GM12874 (cell line): ENCODE data around the gene TGFBR3.

ENCODE experiments used
- CTCF ChIP-seq: IDR thresholded peaks from 2 replicates; pipeline ENCODE4 v1.5.1; 2011; ENCODE audit warnings: low read depth, mild to moderate bottlenecking, control low read depth, low read length, moderate library complexity; ENCODE audit not compliant: insufficient read depth

Gene TGFBR3

GRCh38 chr1:91718877-91719276, 167.1 kb downstream of the TGFBR3 start:
- no peak for TF ChIP-seq CTCF

DNA sequence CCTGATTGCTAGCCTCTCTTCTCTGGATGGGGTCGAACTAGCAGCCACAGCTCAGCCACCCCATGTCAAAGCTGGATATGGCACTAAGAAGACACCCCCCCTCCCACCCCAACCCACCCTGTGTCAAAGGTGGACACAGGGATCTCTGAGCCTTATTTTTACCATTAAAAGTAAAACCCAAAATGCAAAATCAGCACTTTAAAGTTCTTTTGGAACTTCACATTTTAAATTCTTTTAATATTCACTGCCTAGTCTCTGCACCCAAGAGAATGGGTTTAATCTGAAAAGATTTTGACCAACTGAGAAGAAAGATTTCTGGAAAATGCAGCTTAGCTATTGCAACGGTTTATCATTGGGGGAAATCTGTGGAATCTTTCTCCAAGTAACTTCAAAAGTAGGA, 167.6 kb downstream of the TGFBR3 start:
- no peak for TF ChIP-seq CTCF

GRCh38 chr1:91717839-91718238, 168.1 kb downstream of the TGFBR3 start:
- TF ChIP-seq CTCF = no peak

DNA sequence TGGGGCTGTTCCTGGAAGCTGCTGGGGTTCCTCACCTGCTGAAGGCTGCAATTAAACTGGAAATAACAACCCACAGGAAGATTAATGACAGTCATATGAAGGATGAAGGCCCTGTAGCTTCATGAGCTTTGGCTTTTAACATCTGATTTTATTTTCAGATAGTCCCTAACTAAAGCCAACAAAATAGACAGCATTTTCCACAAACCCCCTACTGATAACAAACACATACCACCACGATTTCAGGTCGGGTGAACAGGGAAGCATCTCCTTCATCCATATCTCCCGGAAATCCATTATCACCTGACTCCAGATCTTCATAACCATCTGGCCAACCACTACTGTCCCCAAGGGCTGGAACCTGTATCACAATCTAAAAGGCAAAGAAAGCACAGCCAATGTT, 169.6 kb downstream of the TGFBR3 start:
- TF ChIP-seq CTCF = no peak

- TF ChIP-seq CTCF = no peak
Observed at GRCh38 chr1:91715416-91716000, 170.4 kb downstream of the TGFBR3 start.

DNA sequence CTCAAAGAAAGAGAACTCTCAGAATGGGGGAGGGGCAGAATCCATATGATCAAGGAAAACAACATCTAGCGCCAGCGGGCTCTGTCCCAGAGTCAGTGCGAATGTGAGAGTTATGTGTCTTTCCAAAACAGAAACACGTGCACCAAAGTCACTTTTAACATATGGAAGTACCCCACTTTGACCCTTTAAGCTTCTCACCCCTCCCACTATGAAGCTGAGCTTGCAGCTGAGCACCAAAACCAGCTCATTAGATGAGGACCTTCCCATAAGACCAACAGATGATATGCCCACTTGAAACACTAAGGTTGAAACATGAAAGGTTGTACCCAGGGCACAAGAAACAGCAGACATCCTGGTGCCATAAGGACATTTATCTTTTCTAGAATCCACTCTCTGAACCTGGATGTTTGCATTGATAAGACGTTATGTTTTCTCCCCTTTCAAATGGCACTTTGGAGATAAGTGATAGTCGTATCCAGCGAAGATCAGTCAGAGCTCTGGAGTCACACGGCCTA, 171.0 kb downstream of the TGFBR3 start:
- TF ChIP-seq CTCF = no peak

- TF ChIP-seq CTCF = no peak
Observed at GRCh38 chr1:91712981-91713841, 172.7 kb downstream of the TGFBR3 start.
